UCSD-AML1 (cell line): ENCODE results near the gene TMSB15C.
"Not testable (repeated sequence)": the region's sequence is repeated elsewhere in the genome, so short reads cannot be mapped to it uniquely, and the experiment has no call there.

ENCODE experiments used
- DNase-seq: peaks from one replicate; lab custom pipeline; 2025; ENCODE audit not compliant: unreplicated experiment; lab: John Stamatoyannopoulos, UW

Gene TMSB15C

GRCh38 chrX:104075778-104076445, at the start of gene TMSB15C:
Gene TMSB15C (minus strand): TSS chrX:104076236.
- DNase-seq, result not testable (repeated sequence)

GRCh38 chrX:104122829-104123228, 46.8 kb upstream of the TMSB15C start:
- DNase-seq, result no peak

- DNase-seq, result no peak
Observed at GRCh38 chrX:104118765-104119164, 42.7 kb upstream of the TMSB15C start.

GRCh38 chrX:104117759-104118158, 41.7 kb upstream of the TMSB15C start:
- no peak for DNase-seq

GRCh38 chrX:104113222-104113965, 37.4 kb upstream of the TMSB15C start:
- peak; percentile 37 for DNase-seq

GRCh38 chrX:104112326-104112951, 36.4 kb upstream of the TMSB15C start, which contains the start of gene ZCCHC18:
Gene ZCCHC18 (plus strand): TSS chrX:104112523. CDS start chrX:104114112, 1,589 bp downstream.
- DNase-seq, result peak; percentile 49

GRCh38 chrX:104110491-104111240, 34.6 kb upstream of the TMSB15C start:
- DNase-seq, result not testable (repeated sequence)

- no peak for DNase-seq
Observed at GRCh38 chrX:104108955-104109354, 32.9 kb upstream of the TMSB15C start.

- no peak for DNase-seq
Observed at GRCh38 chrX:104105330-104106262, 29.6 kb upstream of the TMSB15C start.

- no peak for DNase-seq
Observed at GRCh38 chrX:104104676-104105075, 28.6 kb upstream of the TMSB15C start.

- DNase-seq, result no peak
Observed at GRCh38 chrX:104098919-104099318, 22.9 kb upstream of the TMSB15C start.

- DNase-seq, result no peak
Observed at GRCh38 chrX:104098151-104098808, 22.2 kb upstream of the TMSB15C start.

- no peak for DNase-seq
Observed at GRCh38 chrX:104085919-104086318, 9.9 kb upstream of the TMSB15C start.

GRCh38 chrX:104085477-104085876, 9.4 kb upstream of the TMSB15C start:
- no peak for DNase-seq

GRCh38 chrX:104084534-104085277, 8.7 kb upstream of the TMSB15C start:
- DNase-seq, result no peak

GRCh38 chrX:104084063-104084462, 8.0 kb upstream of the TMSB15C start:
- no peak for DNase-seq

GRCh38 chrX:104077854-104078253, 1.8 kb upstream of the TMSB15C start:
- not testable (repeated sequence) for DNase-seq

GRCh38 chrX:104062636-104063035, 13.4 kb downstream of the TMSB15C start:
- not testable (repeated sequence) for DNase-seq

GRCh38 chrX:104054956-104055355, 21.1 kb downstream of the TMSB15C start:
- DNase-seq, result not testable (repeated sequence)
